GM12878 (cell line): ENCODE measurements around the gene ASB2. TPM values are rescaled to one million over a fixed set of nuclear protein-coding genes. Genes with fewer than 3 reads are reported as not detected.

Experiments used
- ATAC-seq: fragments of 200-7000 bp; cut with Tn5 transposase; 3 replicates; pipeline ENCODE4 v1.9.1; 2020; ENCODE audit warnings: mild to moderate bottlenecking, moderate library complexity
- BruUV-seq: library from RNA; stranded (reverse); fragments of 400-500 nt; replicated peaks from 2 replicates; lab custom pipeline; 2021; lab: Mats Ljungman, UMichigan
- CTCF ChIA-PET: fragments of 300-600 bp; sonication (Branson Sonifier 250); formaldehyde crosslinking; extraction: SDS; loops from one replicate; lab custom pipeline; 2021; ENCODE audit warnings: inconsistent platforms; lab: Yijun Ruan, JAX
- POLR2A ChIA-PET: fragments of 350-600 bp; formaldehyde crosslinking; extraction: SDS; loops from one replicate; lab custom pipeline; 2021; ENCODE audit warnings: inconsistent platforms; lab: Charles Lee
- RAD21 ChIA-PET: fragments of 300-600 bp; sonication (Branson Sonifier 250); formaldehyde crosslinking; loops from one replicate; lab custom pipeline; 2023; ENCODE audit warnings: antibody characterized with exemption; ENCODE audit not compliant: unreplicated experiment; lab: Charles Lee
- SMC1A ChIA-PET: fragments of 300-600 bp; sonication (Branson Sonifier 250); formaldehyde crosslinking; loops from one replicate; lab custom pipeline; 2023; ENCODE audit not compliant: unreplicated experiment, uncharacterized antibody; lab: Charles Lee
- DNase-seq: peaks from one replicate; pipeline ENCODE4 v3.0.0-alpha.2; 2011; ENCODE audit warnings: low read depth, low spot score
- FAIRE-seq: peaks from 3 replicates; lab custom pipeline; 2011; peaks lifted over from hg19 to GRCh38; lab: Jason Lieb, UNC
- H2AFZ ChIP-seq: 2 replicates; pipeline ENCODE4 v1.6.0; 2011; ENCODE audit warnings: low read depth, low read length, control low read depth; ENCODE audit not compliant: control insufficient read depth
- H3K27ac ChIP-seq: 2 replicates; pipeline ENCODE4 v1.5.1; 2011; ENCODE audit warnings: control low read depth; ENCODE audit not compliant: control insufficient read depth, insufficient read depth
- H3K27me3 ChIP-seq, 2 experiments: replicated peaks in 1 of 2; 2 replicates each; pipeline versions ENCODE4 v1.6.0 to v1.6.1; 2011; ENCODE audit warnings: low read length in 1 of 2; ENCODE audit not compliant: control insufficient read depth in 2 of 2, insufficient read depth in 2 of 2
- H3K36me3 ChIP-seq, 2 experiments: 2 replicates each; pipeline ENCODE4 v1.5.1; 2011; ENCODE audit warnings: low read length in 1 of 2; ENCODE audit not compliant: control insufficient read depth in 2 of 2, insufficient read depth in 2 of 2
- H3K4me1 ChIP-seq: 2 replicates; pipeline ENCODE4 v1.6.1; 2011; ENCODE audit warnings: mild to moderate bottlenecking, low read length, moderate library complexity, mixed read lengths; ENCODE audit not compliant: control insufficient read depth, insufficient read depth
- H3K4me2 ChIP-seq: 2 replicates; pipeline ENCODE4 v1.6.0; 2011; ENCODE audit warnings: control low read depth; ENCODE audit not compliant: control insufficient read depth, insufficient read depth
- H3K4me3 ChIP-seq: fragments of 200-600 bp; sonication (generic); 2 replicates; pipeline ENCODE4 v1.5.1; 2016
- H3K79me2 ChIP-seq: 2 replicates; pipeline ENCODE4 v1.6.0; 2011; ENCODE audit warnings: low read length; ENCODE audit not compliant: control insufficient read depth, insufficient read depth
- H3K9ac ChIP-seq: 2 replicates; pipeline ENCODE4 v1.8.0; 2011; ENCODE audit warnings: low read length, control low read depth, mixed read lengths; ENCODE audit not compliant: control insufficient read depth, insufficient read depth
- H3K9me3 ChIP-seq: replicated peaks from 3 replicates; pipeline ENCODE4 v1.5.1; 2011; ENCODE audit warnings: mild to moderate bottlenecking, low read length; ENCODE audit not compliant: control insufficient read depth, insufficient read depth
- H4K20me1 ChIP-seq: 2 replicates; pipeline ENCODE4 v1.6.0; 2011; ENCODE audit not compliant: control insufficient read depth, insufficient read depth
- CHD1 ChIP-seq: IDR thresholded peaks from 2 replicates; pipeline ENCODE4 v1.6.1; 2012; ENCODE audit warnings: low read depth, low read length, improper control_type of control experiment
- FOXK2 ChIP-seq: fragments of 450-650 bp; IDR thresholded peaks from 2 replicates; pipeline ENCODE4 v1.6.1; 2017; ENCODE audit warnings: mild to moderate bottlenecking, moderate library complexity
- JUNB ChIP-seq: IDR thresholded peaks from 2 replicates; pipeline ENCODE4 v1.6.1; 2016; ENCODE audit warnings: antibody characterized with exemption, mild to moderate bottlenecking
- LARP7 ChIP-seq: fragments of 450-650 bp; IDR thresholded peaks from 2 replicates; pipeline ENCODE4 v1.6.1; 2017; ENCODE audit warnings: mild to moderate bottlenecking
- NRF1 ChIP-seq: conservative IDR thresholded peaks from 2 replicates; pipeline ENCODE4 v1.6.1; 2011; ENCODE audit warnings: mild to moderate bottlenecking, low read depth, low read length, improper control_type of control experiment
- PAX5 ChIP-seq: IDR thresholded peaks from 2 replicates; pipeline ENCODE4 v1.6.1; 2011; ENCODE audit warnings: low read depth, low read length, borderline replicate concordance
- SREBF2 ChIP-seq: IDR thresholded peaks from 2 replicates; pipeline ENCODE4 v1.6.1; 2012; ENCODE audit warnings: mild to moderate bottlenecking, low read length
- TBL1XR1 ChIP-seq: IDR thresholded peaks from 2 replicates; pipeline ENCODE4 v1.6.1; 2012; ENCODE audit warnings: low read depth, low read length, improper control_type of control experiment
- WGBS: methylation state at CpG from one replicate; pipeline ENCODE4 v1.1.6; 2016; ENCODE audit warnings: low lambda C conversion rate; ENCODE audit not compliant: insufficient replicate concordance, insufficient coverage; ENCODE audit errors: missing lambda C conversion rate; 5-methylcytosine and 5-hydroxymethylcytosine counted together
- in situ Hi-C: fragments of 300-500 bp; cut with MboI; formaldehyde crosslinking; loops from 9 replicates; pipeline ENCODE4 v1.14.3; 2018; ENCODE audit warnings: mixed read lengths
- intact Hi-C: fragments of 100-400 bp; cut with micrococcal nuclease; formaldehyde crosslinking; loops from one replicate; pipeline ENCODE4 v1.14.2; 2022; ENCODE audit not compliant: unreplicated experiment
- polyA plus RNA-seq, 11 experiments: library from polyadenylated mRNA; depleted of rRNA in 4 of 11; unstranded in 6 of 11; stranded (reverse) in 5 of 11; fragments of >200 nt; fragmentation: Nextera tagmentation in 4 of 11; fragmentation: Illumina TruSeq in 1 of 11; extraction: Ambion mirVana in 4 of 11; extraction: Trizol in 1 of 11; gene quantifications; 1 replicate in 1 of 11; 2 replicates in 10 of 11; pipeline versions ENCODE4 v1.2.1 to v1.2.3, GENCODE V29; 2011 to 2016; ENCODE audit warnings: inconsistent platforms in 2 of 11, missing spikeins in 2 of 11, low read depth in 1 of 11
- total RNA-seq, 4 experiments: library from RNA; depleted of rRNA in 3 of 4; stranded (reverse); fragments of >200 nt in 3 of 4; fragmentation: Illumina TruSeq in 1 of 4; extraction: Trizol in 1 of 4; gene quantifications; 2 replicates each; pipeline versions ENCODE4 v1.2.1 to v1.2.3, GENCODE V29; 2013 to 2021
- TF ChIP-seq, protein P1 (sequence below): IDR thresholded peaks from 2 replicates; pipeline ENCODE4 v1.6.1; 2011; ENCODE audit warnings: low read depth, low read length, improper control_type of control experiment, borderline replicate concordance

Gene ASB2
- total and polyA plus RNA-seq, 10 of the 15 experiments (the other 5 are each of a cell fraction or from before 2014, with no cell fraction given): 3.0 to 54.8 (median 33.5) TPM

- ATAC-seq (no peak), FAIRE-seq (no peak), DNase-seq (no peak)
- ChIA-PET CTCF (no interaction called here), SMC1A (no interaction called here), RAD21 (no interaction called here), POLR2A (no interaction called here)
- TF ChIP-seq FOXK2: no peak
- no peak for TF ChIP-seq PAX5
- TF ChIP-seq NRF1: no peak
- Histone ChIP-seq H3K4me2 (no peak overlapping the region), H3K4me3 (no peak overlapping the region), H2AFZ (no peak overlapping the region), H3K27me3 (peaks cover 0 to 3% of the 10 kb centered on the region in 2 experiments; a peak in 2 of 4 replicates), H3K79me2 (no peaks in the 10 kb centered on the region), H3K36me3 (no peaks in the 10 kb centered on the region), H3K9me3 (no peaks in the 10 kb centered on the region), H3K4me1 (no peaks in the 10 kb centered on the region), H3K27ac (no peak overlapping the region), H3K9ac (no peak overlapping the region), H4K20me1 (no peaks in the 10 kb centered on the region)
- intact Hi-C loops: no loop called here
- 10% methylated on average over 6 of the region's 6 CpGs for WGBS
- no TSS peak for BruUV-seq
- in situ Hi-C loops: no loop called here
Measured at GRCh38 chr14:93927800-93928145, 48.6 kb downstream of the ASB2 start.

DNA sequence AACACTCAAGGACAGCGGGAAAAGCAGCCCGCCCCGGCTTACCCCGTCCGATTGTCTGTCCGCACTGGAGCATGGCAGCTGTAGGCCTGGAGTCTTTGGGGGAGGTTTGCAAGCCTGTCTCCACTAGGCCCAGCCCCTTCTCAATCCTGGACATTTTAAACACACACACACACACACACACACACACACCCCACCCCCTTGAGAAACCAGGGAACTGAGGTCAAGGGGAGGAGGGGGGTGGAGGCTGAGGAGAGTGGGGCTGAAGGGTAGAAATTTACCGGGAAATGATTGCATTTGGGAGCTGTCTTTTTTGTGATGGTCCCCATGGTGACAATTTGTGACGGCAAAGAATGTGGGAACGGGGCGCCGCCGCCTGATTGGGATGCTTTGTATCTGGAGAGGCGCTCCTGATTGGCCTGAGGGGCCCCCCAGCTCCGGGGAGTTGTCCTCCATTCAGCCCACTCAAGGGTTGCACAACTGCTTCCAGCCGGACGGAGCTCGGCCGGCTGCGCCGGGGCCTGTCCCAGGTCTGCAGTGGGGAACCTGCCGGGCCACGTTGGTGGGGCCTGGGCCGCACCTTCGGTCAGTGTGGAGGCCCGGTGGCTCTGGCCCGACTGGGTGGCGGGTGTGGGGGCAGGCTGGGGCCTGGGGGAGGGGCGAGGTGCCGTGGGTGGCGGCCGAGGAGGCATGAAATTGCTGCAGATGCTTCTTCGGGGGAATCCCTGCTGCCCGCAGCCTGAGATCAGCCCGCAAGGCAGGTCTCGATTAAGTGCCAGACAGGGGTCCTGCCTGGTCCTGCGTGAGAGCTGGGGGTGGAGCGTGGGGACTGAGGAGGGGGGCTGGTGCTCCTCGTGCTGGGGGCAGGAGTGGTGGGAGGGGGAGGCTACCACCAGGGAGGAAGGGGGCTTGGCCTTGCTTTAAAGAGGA is 49.2 kb downstream of the ASB2 start, which contains the start of gene FAM181A:
FAM181A (plus strand) TSS at position 472 of the 927 bp plus-strand sequence. CDS start 942 bp downstream, outside the sequence.
- Histone ChIP-seq H3K4me1 (no peaks in the 10 kb centered on the region), H3K27me3 (peaks cover 0 to 3% of the 10 kb centered on the region in 2 experiments; a peak in 2 of 4 replicates), H4K20me1 (no peaks in the 10 kb centered on the region), H3K9ac (no peak within 1 kb of the TSS), H3K4me3 (no peak within 1 kb of the TSS), H3K27ac (no peak within 1 kb of the TSS), H3K9me3 (no peaks in the 10 kb centered on the region), H3K36me3 (no peaks in the 10 kb centered on the region), H3K79me2 (no peaks in the 10 kb centered on the region), H3K4me2 (no peak within 1 kb of the TSS), H2AFZ (no peak within 1 kb of the TSS)
- ChIA-PET SMC1A (no interaction called here), POLR2A (no interaction called here), CTCF (no interaction called here), RAD21 (no interaction called here)
- ATAC-seq (no peak), FAIRE-seq (no peak), DNase-seq (no peak)
- intact Hi-C loops (no loop called here), in situ Hi-C loops (no loop called here)
- no peak for TF ChIP-seq SREBF2
- TF ChIP-seq JUNB: no peak
- TF ChIP-seq, protein P1, sequence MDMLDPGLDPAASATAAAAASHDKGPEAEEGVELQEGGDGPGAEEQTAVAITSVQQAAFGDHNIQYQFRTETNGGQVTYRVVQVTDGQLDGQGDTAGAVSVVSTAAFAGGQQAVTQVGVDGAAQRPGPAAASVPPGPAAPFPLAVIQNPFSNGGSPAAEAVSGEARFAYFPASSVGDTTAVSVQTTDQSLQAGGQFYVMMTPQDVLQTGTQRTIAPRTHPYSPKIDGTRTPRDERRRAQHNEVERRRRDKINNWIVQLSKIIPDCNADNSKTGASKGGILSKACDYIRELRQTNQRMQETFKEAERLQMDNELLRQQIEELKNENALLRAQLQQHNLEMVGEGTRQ: no peak
- TF ChIP-seq CHD1: no peak
- TF ChIP-seq TBL1XR1: no peak
- TF ChIP-seq LARP7: no peak
- no TSS peak for BruUV-seq
- 50% methylated on average over 25 of the region's 38 CpGs for WGBS
